Heart left ventricle (tissue), 13 donors: Measurements from ENCODE around the gene RDM1.

ENCODE experiments used
- CTCF ChIP-seq, 12 donors: fragments of 200-600 bp; sonication (generic) in 4 of 12; IDR thresholded peaks; one replicate each; pipeline versions ENCODE4 v1.5.0 to v1.8.0; 2018 to 2022; ENCODE audit warnings: antibody characterized with exemption in 12 of 12, mild to moderate bottlenecking in 5 of 12
- POLR2A ChIP-seq, 2 donors: fragments of 450-650 bp; IDR thresholded peaks; one replicate each; pipeline ENCODE4 v1.6.1; 2017; ENCODE audit warnings: antibody characterized with exemption in 2 of 2, mild to moderate bottlenecking in 2 of 2, moderate library complexity in 2 of 2
- donor health status: ischemic (EF 13 %, LVEDD 7.1; RV severe dilation, severe dysfunction).
- donor health status: DM: no; HTN: yes; CAD: no.
- donor health status: DM: no; HTN: no; CAD: no.
- donor health status: ischemic (EF 25% LVEDD 6.9; RV normal size, moderate dysfunction).
- donor health status: ischemic (EF 25% LVEDD 5.7; RV mildly dilated, moderate dysfunction).
- donor health status: ischemic (EF 35%, LVEDD 5.7; RV mildly dilated, moderate dysfunction).
- donor health status: nonischemic (EF 11% LVEDD 7.7; RV severe dilation, severe dysfunction).
- donor health status: DM: yes; HTN: yes; CAD: no.
- donor health status: PGD.
- donor health status: ischemic (EF 29% LVEDD 5.4; RV normal size, mild dysfunction).
- donor health status: nonischemic (EF 23%, LVEDD 6.1; RV moderate dilation, normal function).

DNA sequence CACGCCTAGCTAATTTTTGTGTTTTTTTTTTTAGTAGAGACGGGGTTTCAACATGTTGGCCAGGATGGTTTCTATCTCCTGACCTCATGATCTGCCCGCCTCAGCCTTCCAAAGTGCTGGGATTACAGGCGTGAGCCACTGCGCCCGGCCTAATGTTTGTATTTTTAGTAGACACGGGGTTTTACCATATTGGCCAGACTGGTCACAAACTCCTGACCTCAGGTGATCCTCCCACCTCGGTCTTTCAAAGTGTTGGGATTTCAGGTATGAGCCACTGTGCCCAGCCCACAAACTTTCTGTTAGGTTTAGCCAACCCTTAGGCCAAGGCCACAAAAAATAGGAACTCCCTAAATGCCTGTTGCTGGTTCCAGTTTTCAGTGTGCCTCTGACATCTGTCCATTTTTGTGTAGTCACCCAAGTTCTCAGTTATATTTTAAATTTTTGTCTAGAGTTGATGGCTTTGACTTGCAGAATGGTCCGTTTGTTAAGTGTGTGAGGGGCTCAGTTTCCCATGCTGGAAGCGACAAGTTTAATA is 38.0 kb upstream of the RDM1 start:
- TF ChIP-seq CTCF (IDR thresholded peaks at IDR 0.05) (no peak), POLR2A (IDR thresholded peaks at IDR 0.05) (no peak)
